HepG2 (cell line): ENCODE measurements around the gene OSTF1. TPM values are rescaled to one million over a fixed set of nuclear protein-coding genes. Genes with fewer than 3 reads are reported as not detected.
A peak's percentile ranks its signal among the peaks of the same experiment; 100 is the strongest.

ENCODE experiments used
- AGO1 ChIP-seq: fragments of 200-400 bp; formaldehyde crosslinking; IDR thresholded peaks from 2 replicates; pipeline ENCODE4 v1.6.1; 2017; ENCODE audit warnings: mild to moderate bottlenecking, low read depth, low read length, moderate library complexity; ENCODE audit not compliant: poor library complexity, severe bottlenecking
- ARNT ChIP-seq: fragments of 450-650 bp; IDR thresholded peaks from 2 replicates; pipeline ENCODE4 v1.6.1; 2017
- BCL6 ChIP-seq: IDR thresholded peaks from 2 replicates; pipeline ENCODE4 v1.6.1; 2016; ENCODE audit warnings: missing genetic modification reagents, missing compliant biosample characterization
- CAMTA2 ChIP-seq: sonication (generic); formaldehyde crosslinking; IDR thresholded peaks from 2 replicates; pipeline ENCODE4 v1.4.0; 2020; ENCODE audit warnings: mild to moderate bottlenecking, missing genetic modification reagents, borderline replicate concordance
- CBX5 ChIP-seq: sonication (generic); formaldehyde crosslinking; IDR thresholded peaks from 2 replicates; pipeline ENCODE4 v1.4.0; 2020; ENCODE audit warnings: missing genetic modification reagents, borderline replicate concordance
- CREB3 ChIP-seq: sonication (generic); formaldehyde crosslinking; IDR thresholded peaks from 2 replicates; pipeline ENCODE4 v1.5.0; 2020; ENCODE audit warnings: missing genetic modification reagents
- DMAP1 ChIP-seq: IDR thresholded peaks from 2 replicates; pipeline ENCODE4 v1.6.1; 2016
- HOXA3 ChIP-seq: sonication (generic); formaldehyde crosslinking; IDR thresholded peaks from 2 replicates; pipeline ENCODE4 v1.5.0; 2020; ENCODE audit warnings: missing genetic modification reagents
- IRF1 ChIP-seq: sonication (generic); formaldehyde crosslinking; IDR thresholded peaks from 2 replicates; pipeline ENCODE4 v1.4.0; 2020; ENCODE audit warnings: low read depth, mild to moderate bottlenecking, missing genetic modification reagents
- MBD4 ChIP-seq: IDR thresholded peaks from 2 replicates; pipeline ENCODE4 v1.6.1; 2012; ENCODE audit warnings: low read length, inconsistent platforms, borderline replicate concordance
- NR3C1 ChIP-seq: sonication (generic); formaldehyde crosslinking; IDR thresholded peaks from 2 replicates; pipeline ENCODE4 v1.4.0; 2020; ENCODE audit warnings: missing genetic modification reagents
- SAFB2 ChIP-seq: sonication (generic); formaldehyde crosslinking; IDR thresholded peaks from 2 replicates; pipeline ENCODE4 v1.5.1; 2020; ENCODE audit warnings: missing genetic modification reagents, low read depth, mild to moderate bottlenecking, borderline replicate concordance
- SAP130 ChIP-seq: IDR thresholded peaks from 2 replicates; pipeline ENCODE4 v1.6.1; 2016; ENCODE audit warnings: low read depth
- SYNCRIP ChIP-seq: fragments of 200-400 bp; formaldehyde crosslinking; IDR thresholded peaks from 2 replicates; pipeline ENCODE4 v1.6.1; 2018; ENCODE audit warnings: mild to moderate bottlenecking, low read depth, low read length; ENCODE audit not compliant: insufficient read depth
- TBX2 ChIP-seq: sonication (generic); formaldehyde crosslinking; IDR thresholded peaks from 2 replicates; pipeline ENCODE4 v1.5.0; 2020; ENCODE audit warnings: missing genetic modification reagents, mild to moderate bottlenecking, borderline replicate concordance
- TEAD3 ChIP-seq: optimal IDR thresholded peaks from 2 replicates; pipeline ENCODE3; 2016; ENCODE audit warnings: borderline replicate concordance
- ZBTB10 ChIP-seq: sonication (generic); formaldehyde crosslinking; IDR thresholded peaks from 2 replicates; pipeline ENCODE4 v1.4.0; 2020; ENCODE audit warnings: missing genetic modification reagents, borderline replicate concordance
- ZBTB42 ChIP-seq: sonication (generic); formaldehyde crosslinking; IDR thresholded peaks from 2 replicates; pipeline ENCODE4 v1.5.0; 2020; ENCODE audit warnings: mild to moderate bottlenecking, missing genetic modification reagents
- ZEB1 ChIP-seq: IDR thresholded peaks from 2 replicates; pipeline ENCODE4 v1.6.1; 2012; ENCODE audit warnings: mild to moderate bottlenecking, low read depth, inconsistent platforms; ENCODE audit not compliant: insufficient replicate concordance
- ZFP36L1 ChIP-seq: sonication (generic); formaldehyde crosslinking; IDR thresholded peaks from 2 replicates; pipeline ENCODE4 v1.8.0; 2022; ENCODE audit warnings: mild to moderate bottlenecking, missing genetic modification reagents, moderate library complexity
- ZNF143 ChIP-seq: sonication (generic); formaldehyde crosslinking; IDR thresholded peaks from 2 replicates; pipeline ENCODE4 v1.4.0; 2020; ENCODE audit warnings: missing genetic modification reagents
- ZNF263 ChIP-seq: sonication (generic); formaldehyde crosslinking; IDR thresholded peaks from 2 replicates; pipeline ENCODE4 v1.4.0; 2020; ENCODE audit warnings: missing genetic modification reagents
- ZNF362 ChIP-seq: sonication (generic); formaldehyde crosslinking; IDR thresholded peaks from 2 replicates; pipeline ENCODE4 v1.4.0; 2020; ENCODE audit warnings: missing genetic modification reagents, mild to moderate bottlenecking, borderline replicate concordance
- ZNF484 ChIP-seq: sonication (generic); formaldehyde crosslinking; IDR thresholded peaks from 2 replicates; pipeline ENCODE4 v1.5.1; 2020; ENCODE audit warnings: mild to moderate bottlenecking, low read depth, missing genetic modification reagents, borderline replicate concordance
- ZNF546 ChIP-seq: sonication (generic); formaldehyde crosslinking; conservative IDR thresholded peaks from 2 replicates; pipeline ENCODE4 v1.8.1; 2023; ENCODE audit warnings: mild to moderate bottlenecking, missing genetic modification reagents
- ZNF788 ChIP-seq: sonication (generic); formaldehyde crosslinking; IDR thresholded peaks from 2 replicates; pipeline ENCODE4 v1.5.0; 2020; ENCODE audit warnings: mild to moderate bottlenecking, missing genetic modification reagents, borderline replicate concordance
- ZSCAN9 ChIP-seq: IDR thresholded peaks from 2 replicates; pipeline ENCODE4 v1.6.1; 2016; ENCODE audit warnings: borderline replicate concordance
- polyA plus RNA-seq, 8 experiments: library from polyadenylated mRNA; depleted of rRNA in 3 of 8; stranded (reverse) in 7 of 8; unstranded in 1 of 8; fragments of >200 nt; fragmentation: Illumina TruSeq in 4 of 8; extraction: Trizol in 4 of 8; gene quantifications; 2 replicates each; pipeline versions ENCODE4 v1.2.1 to v1.2.3, GENCODE V29; 2011 to 2016; ENCODE audit warnings: low read depth in 4 of 8, missing spikeins in 1 of 8, mixed read lengths in 1 of 8; ENCODE audit not compliant: insufficient read depth in 1 of 8
- total RNA-seq, 5 experiments: library from RNA; depleted of rRNA; stranded (reverse); fragments of >200 nt; fragmentation: Illumina TruSeq; extraction: Trizol; gene quantifications; 2 replicates each; pipeline ENCODE4 v1.2.3, GENCODE V29; 2016; ENCODE audit warnings: low read depth in 1 of 5

OSTF1 gene
- total and polyA plus RNA-seq, 2 of the 13 experiments (the other 11 are each of a cell fraction or from before 2014, with no cell fraction given), result 16.8 to 39.0 TPM

GRCh38 chr9:75088646-75089372 lies 495 bp downstream of the OSTF1 start (continued):
- TF ChIP-seq NR3C1 (CRISPR knock-in tag), result no peak
- TF ChIP-seq SAFB2 (CRISPR knock-in tag), result no peak
- TF ChIP-seq ZNF484, result no peak
- TF ChIP-seq ZNF362 (CRISPR knock-in tag), result peak; percentile 56; the same call in 1 of the 2 replicates
- TF ChIP-seq DMAP1 (CRISPR knock-in tag), result no peak
- no peak for TF ChIP-seq CAMTA2 (CRISPR knock-in tag)
- no peak for TF ChIP-seq MBD4
- peak; percentile 2; the same call in 1 of the 2 replicates for TF ChIP-seq ZBTB10
- TF ChIP-seq IRF1 (CRISPR knock-in tag), result no peak
- peak; percentile 34; the same call in 1 of the 2 replicates for TF ChIP-seq HOXA3 (CRISPR knock-in tag)
- peak; percentile 71 for TF ChIP-seq SAP130 (CRISPR knock-in tag)
- TF ChIP-seq TEAD3, result peak; percentile 26
- TF ChIP-seq CREB3 (CRISPR knock-in tag), result no peak
- no peak for TF ChIP-seq ZNF143 (CRISPR knock-in tag)
- no peak for TF ChIP-seq SYNCRIP
- TF ChIP-seq AGO1, result no peak
- TF ChIP-seq ZEB1, result no peak
- TF ChIP-seq CBX5, result no peak
- TF ChIP-seq ZNF263 (CRISPR knock-in tag), result no peak; the same call in 1 of the 2 replicates
- no peak for TF ChIP-seq ZFP36L1 (CRISPR knock-in tag)
- TF ChIP-seq ZBTB42 (CRISPR knock-in tag), result no peak
- TF ChIP-seq ARNT, result no peak
- TF ChIP-seq ZNF546 (CRISPR knock-in tag), result peak; percentile 68; the same call in 1 of the 2 replicates
- no peak for TF ChIP-seq ZSCAN9
- no peak for TF ChIP-seq TBX2
- no peak for TF ChIP-seq ZNF788 (CRISPR knock-in tag)
- TF ChIP-seq BCL6 (CRISPR knock-in tag), result no peak
